GF-D8 (cell line): Measurements from ENCODE around the gene KLLN.
"Not testable (repeated sequence)": the region's sequence is repeated elsewhere in the genome, so short reads cannot be mapped to it uniquely, and the experiment has no call there.

Source experiments
- DNase-seq: peaks from one replicate; lab custom pipeline; 2025; lab: John Stamatoyannopoulos, UW

The KLLN gene

GRCh38 chr10:87842776-87843497, 20.4 kb downstream of the KLLN start:
- no peak for DNase-seq

- no peak for DNase-seq
Measured at GRCh38 chr10:87842220-87842641, 21.1 kb downstream of the KLLN start.

GRCh38 chr10:87841186-87841585, 22.1 kb downstream of the KLLN start:
- no peak for DNase-seq

- DNase-seq = no peak
Measured at GRCh38 chr10:87838650-87839049, 24.7 kb downstream of the KLLN start.

GRCh38 chr10:87837445-87837844, 25.9 kb downstream of the KLLN start:
- no peak for DNase-seq

GRCh38 chr10:87836098-87836497, 27.2 kb downstream of the KLLN start:
- DNase-seq = no peak

GRCh38 chr10:87829986-87830729, 33.2 kb downstream of the KLLN start:
- no peak for DNase-seq

- DNase-seq = not testable (repeated sequence)
Measured at GRCh38 chr10:87829051-87829450, 34.3 kb downstream of the KLLN start.

GRCh38 chr10:87827681-87828080, 35.7 kb downstream of the KLLN start:
- DNase-seq = no peak

- no peak for DNase-seq
Measured at GRCh38 chr10:87826653-87827052, 36.7 kb downstream of the KLLN start.

GRCh38 chr10:87819289-87819585, 44.1 kb downstream of the KLLN start:
- DNase-seq = no peak

GRCh38 chr10:87818505-87819288, 44.6 kb downstream of the KLLN start:
- no peak for DNase-seq

- DNase-seq = peak; percentile 77
Measured at GRCh38 chr10:87817609-87818504, 45.5 kb downstream of the KLLN start, which contains the start of gene ATAD1. Gene ATAD1 (minus strand): TSS chr10:87818226. CDS start chr10:87814599, 3,627 bp downstream.

- DNase-seq = no peak
Measured at GRCh38 chr10:87816898-87817608, 46.3 kb downstream of the KLLN start.

- DNase-seq = no peak
Measured at GRCh38 chr10:87816163-87816897, 47.0 kb downstream of the KLLN start.
